Endothelial cell of umbilical vein (primary cell): Measurements from ENCODE around the gene PTPN3.

Experiments used
- EZH2 ChIP-seq: IDR thresholded peaks from 2 replicates; pipeline ENCODE4 v1.6.1; 2012; ENCODE audit warnings: borderline replicate concordance, low read depth, mild to moderate bottlenecking, moderate library complexity, low read length, inconsistent platforms; ENCODE audit not compliant: severe bottlenecking
- FOS ChIP-seq: IDR thresholded peaks from 2 replicates; pipeline ENCODE4 v1.6.1; 2011; ENCODE audit warnings: mild to moderate bottlenecking, low read length, moderate library complexity, borderline replicate concordance; ENCODE audit not compliant: insufficient read depth
- JUN ChIP-seq: IDR thresholded peaks from 2 replicates; pipeline ENCODE4 v1.6.1; 2011; ENCODE audit warnings: borderline replicate concordance, low read depth; ENCODE audit not compliant: insufficient read length, insufficient read depth
- POLR2A ChIP-seq: IDR thresholded peaks from 2 replicates; pipeline ENCODE4 v1.6.1; 2012; ENCODE audit warnings: low read depth, mild to moderate bottlenecking, control low read depth, low read length
- POLR2AphosphoS5 ChIP-seq: IDR thresholded peaks from 2 replicates; pipeline ENCODE4 v1.6.1; 2012; ENCODE audit warnings: low read depth, mild to moderate bottlenecking, control low read depth, low read length, moderate library complexity; ENCODE audit not compliant: insufficient read depth
- TF ChIP-seq, protein P1 (sequence below), 2 donors: IDR thresholded peaks; 1 replicate in 1 of 2; 2 replicates in 1 of 2; pipeline ENCODE4 v1.5.1; 2011; ENCODE audit warnings: low read length in 2 of 2, mild to moderate bottlenecking in 2 of 2, moderate library complexity in 2 of 2, control low read depth in 1 of 2, inconsistent platforms in 1 of 2, low read depth in 1 of 2; ENCODE audit not compliant: insufficient read depth in 1 of 2; ENCODE audit errors: extremely low read depth in 1 of 2

GRCh38 chr9:109401169-109401989 lies 96.7 kb downstream of the PTPN3 start:
- TF ChIP-seq POLR2AphosphoS5 (no peak), POLR2A (no peak), EZH2 (no peak), JUN (no peak), FOS (no peak)
- TF ChIP-seq, protein P1, sequence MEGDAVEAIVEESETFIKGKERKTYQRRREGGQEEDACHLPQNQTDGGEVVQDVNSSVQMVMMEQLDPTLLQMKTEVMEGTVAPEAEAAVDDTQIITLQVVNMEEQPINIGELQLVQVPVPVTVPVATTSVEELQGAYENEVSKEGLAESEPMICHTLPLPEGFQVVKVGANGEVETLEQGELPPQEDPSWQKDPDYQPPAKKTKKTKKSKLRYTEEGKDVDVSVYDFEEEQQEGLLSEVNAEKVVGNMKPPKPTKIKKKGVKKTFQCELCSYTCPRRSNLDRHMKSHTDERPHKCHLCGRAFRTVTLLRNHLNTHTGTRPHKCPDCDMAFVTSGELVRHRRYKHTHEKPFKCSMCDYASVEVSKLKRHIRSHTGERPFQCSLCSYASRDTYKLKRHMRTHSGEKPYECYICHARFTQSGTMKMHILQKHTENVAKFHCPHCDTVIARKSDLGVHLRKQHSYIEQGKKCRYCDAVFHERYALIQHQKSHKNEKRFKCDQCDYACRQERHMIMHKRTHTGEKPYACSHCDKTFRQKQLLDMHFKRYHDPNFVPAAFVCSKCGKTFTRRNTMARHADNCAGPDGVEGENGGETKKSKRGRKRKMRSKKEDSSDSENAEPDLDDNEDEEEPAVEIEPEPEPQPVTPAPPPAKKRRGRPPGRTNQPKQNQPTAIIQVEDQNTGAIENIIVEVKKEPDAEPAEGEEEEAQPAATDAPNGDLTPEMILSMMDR (IDR thresholded peaks at IDR 0.05; ENCODE audit: extremely low read depth in 1 of 2, insufficient read depth in 1 of 2, low read depth in 1 of 2, low read length in 2 of 2), result peak; percentile 74 to 80
